Prostate gland (tissue), 2 donors: ENCODE data around the gene ZBTB7B.

ENCODE experiments used
- POLR2A ChIP-seq: fragments of 450-650 bp; IDR thresholded peaks from one replicate; pipeline ENCODE4 v1.6.1; 2016; ENCODE audit warnings: antibody characterized with exemption, mild to moderate bottlenecking
- TF ChIP-seq, protein P1 (sequence below), 4 experiments: fragments of 200-600 bp in 2 of 4; fragments of 450-650 bp in 2 of 4; sonication (generic) in 2 of 4; IDR thresholded peaks; 1 replicate in 3 of 4; 2 replicates in 1 of 4; pipeline ENCODE4 v1.5.1; 2016 to 2019; ENCODE audit warnings: antibody characterized with exemption in 4 of 4, mild to moderate bottlenecking in 2 of 4, moderate library complexity in 2 of 4

GRCh38 chr1:154969246-154969645 lies 33.4 kb upstream of the ZBTB7B start:
- TF ChIP-seq, protein P1, sequence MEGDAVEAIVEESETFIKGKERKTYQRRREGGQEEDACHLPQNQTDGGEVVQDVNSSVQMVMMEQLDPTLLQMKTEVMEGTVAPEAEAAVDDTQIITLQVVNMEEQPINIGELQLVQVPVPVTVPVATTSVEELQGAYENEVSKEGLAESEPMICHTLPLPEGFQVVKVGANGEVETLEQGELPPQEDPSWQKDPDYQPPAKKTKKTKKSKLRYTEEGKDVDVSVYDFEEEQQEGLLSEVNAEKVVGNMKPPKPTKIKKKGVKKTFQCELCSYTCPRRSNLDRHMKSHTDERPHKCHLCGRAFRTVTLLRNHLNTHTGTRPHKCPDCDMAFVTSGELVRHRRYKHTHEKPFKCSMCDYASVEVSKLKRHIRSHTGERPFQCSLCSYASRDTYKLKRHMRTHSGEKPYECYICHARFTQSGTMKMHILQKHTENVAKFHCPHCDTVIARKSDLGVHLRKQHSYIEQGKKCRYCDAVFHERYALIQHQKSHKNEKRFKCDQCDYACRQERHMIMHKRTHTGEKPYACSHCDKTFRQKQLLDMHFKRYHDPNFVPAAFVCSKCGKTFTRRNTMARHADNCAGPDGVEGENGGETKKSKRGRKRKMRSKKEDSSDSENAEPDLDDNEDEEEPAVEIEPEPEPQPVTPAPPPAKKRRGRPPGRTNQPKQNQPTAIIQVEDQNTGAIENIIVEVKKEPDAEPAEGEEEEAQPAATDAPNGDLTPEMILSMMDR (IDR thresholded peaks at IDR 0.05): no peak
- no peak for TF ChIP-seq POLR2A
